ENCODE results near the gene CHST9.
"Not testable (repeated sequence)": the region's sequence is repeated elsewhere in the genome, so short reads cannot be mapped to it uniquely, and the experiment has no call there.

The CHST9 gene

GRCh38 chr18:27185025-27185763 lies at the start of gene CHST9:
Gene CHST9, minus strand, starts transcription at chr18:27185308. Its CDS starts 42,499 bp downstream, at chr18:27142809.
- Histone ChIP-seq H3K4me1 (ENCODE audit: control insufficient read depth, insufficient read depth, low read length) (no peaks in the 10 kb centered on the region), H3K36me3 (ENCODE audit: control insufficient read depth, insufficient read depth, low read length) (no peaks in the 10 kb centered on the region), H3K9me3 (ENCODE audit: control insufficient read depth, low read length) (no peaks in the 10 kb centered on the region), H3K4me3 (ENCODE audit: low read length) (no peak within 1 kb of the TSS), H3K27me3 (ENCODE audit: control insufficient read depth, insufficient read depth, low read length) (peaks cover 15% of the 10 kb centered on the region), H3K9ac (ENCODE audit: low read length) (no peak within 1 kb of the TSS)

GRCh38 chr18:27232355-27232754 lies 47.2 kb upstream of the CHST9 start:
- not testable (repeated sequence) for H3K36me3 ChIP-seq (ENCODE audit: control insufficient read depth, insufficient read depth, low read length); H3K27me3 ChIP-seq (ENCODE audit: control insufficient read depth, insufficient read depth, low read length); H3K9ac ChIP-seq (ENCODE audit: low read length); H3K4me3 ChIP-seq (ENCODE audit: low read length); H3K4me1 ChIP-seq (ENCODE audit: control insufficient read depth, insufficient read depth, low read length); H3K9me3 ChIP-seq (ENCODE audit: control insufficient read depth, low read length)

- not testable (repeated sequence) for H3K4me1 ChIP-seq (ENCODE audit: control insufficient read depth, insufficient read depth, low read length)
These were observed 46.6 kb upstream of the CHST9 start for GRCh38 chr18:27231671-27232070.

GRCh38 chr18:27231221-27231620 lies 46.1 kb upstream of the CHST9 start:
- H3K9me3 ChIP-seq (ENCODE audit: control insufficient read depth, low read length); H3K4me3 ChIP-seq (ENCODE audit: low read length); H3K4me1 ChIP-seq (ENCODE audit: control insufficient read depth, insufficient read depth, low read length): not testable (repeated sequence)

More at GRCh38 chr18:27231671-27232070, 46.6 kb upstream of the CHST9 start:
- H3K36me3 ChIP-seq (ENCODE audit: control insufficient read depth, insufficient read depth, low read length); H3K4me3 ChIP-seq (ENCODE audit: low read length); H3K27me3 ChIP-seq (ENCODE audit: control insufficient read depth, insufficient read depth, low read length); H3K9ac ChIP-seq (ENCODE audit: low read length); H3K9me3 ChIP-seq (ENCODE audit: control insufficient read depth, low read length): not testable (repeated sequence)

GRCh38 chr18:27227721-27228120 lies 42.6 kb upstream of the CHST9 start:
- Histone ChIP-seq H3K4me1 (ENCODE audit: control insufficient read depth, insufficient read depth, low read length) (no peaks in the 10 kb centered on the region), H3K9me3 (ENCODE audit: control insufficient read depth, low read length) (no peaks in the 10 kb centered on the region), H3K36me3 (ENCODE audit: control insufficient read depth, insufficient read depth, low read length) (no peaks in the 10 kb centered on the region), H3K27me3 (ENCODE audit: control insufficient read depth, insufficient read depth, low read length) (no peaks in the 10 kb centered on the region), H3K4me3 (ENCODE audit: low read length) (no peak overlapping the region), H3K9ac (ENCODE audit: low read length) (no peak overlapping the region)

More at GRCh38 chr18:27231221-27231620, 46.1 kb upstream of the CHST9 start:
- not testable (repeated sequence) for H3K27me3 ChIP-seq (ENCODE audit: control insufficient read depth, insufficient read depth, low read length); H3K9ac ChIP-seq (ENCODE audit: low read length); H3K36me3 ChIP-seq (ENCODE audit: control insufficient read depth, insufficient read depth, low read length)

GRCh38 chr18:27226556-27227075 lies 41.5 kb upstream of the CHST9 start:
- H3K9ac ChIP-seq (ENCODE audit: low read length): no peak overlapping the region
- H3K9me3 ChIP-seq (ENCODE audit: control insufficient read depth, low read length): no peaks in the 10 kb centered on the region
- no peaks in the 10 kb centered on the region for H3K36me3 ChIP-seq (ENCODE audit: control insufficient read depth, insufficient read depth, low read length)
- no peaks in the 10 kb centered on the region for H3K27me3 ChIP-seq (ENCODE audit: control insufficient read depth, insufficient read depth, low read length)
- no peak overlapping the region for H3K4me3 ChIP-seq (ENCODE audit: low read length)
- no peaks in the 10 kb centered on the region for H3K4me1 ChIP-seq (ENCODE audit: control insufficient read depth, insufficient read depth, low read length)

- no peaks in the 10 kb centered on the region for H3K36me3 ChIP-seq (ENCODE audit: control insufficient read depth, insufficient read depth, low read length)
- H3K9me3 ChIP-seq (ENCODE audit: control insufficient read depth, low read length): no peaks in the 10 kb centered on the region
- no peaks in the 10 kb centered on the region for H3K27me3 ChIP-seq (ENCODE audit: control insufficient read depth, insufficient read depth, low read length)
- H3K4me3 ChIP-seq (ENCODE audit: low read length): no peak overlapping the region
- H3K4me1 ChIP-seq (ENCODE audit: control insufficient read depth, insufficient read depth, low read length): no peaks in the 10 kb centered on the region
- no peak overlapping the region for H3K9ac ChIP-seq (ENCODE audit: low read length)
These were observed 40.9 kb upstream of the CHST9 start for GRCh38 chr18:27225947-27226481.

GRCh38 chr18:27223526-27224291 lies 38.6 kb upstream of the CHST9 start:
- H3K4me1 ChIP-seq (ENCODE audit: control insufficient read depth, insufficient read depth, low read length): no peaks in the 10 kb centered on the region
- H3K9me3 ChIP-seq (ENCODE audit: control insufficient read depth, low read length): no peaks in the 10 kb centered on the region
- H3K27me3 ChIP-seq (ENCODE audit: control insufficient read depth, insufficient read depth, low read length): no peaks in the 10 kb centered on the region
- no peaks in the 10 kb centered on the region for H3K36me3 ChIP-seq (ENCODE audit: control insufficient read depth, insufficient read depth, low read length)
- no peak overlapping the region for H3K9ac ChIP-seq (ENCODE audit: low read length)
- H3K4me3 ChIP-seq (ENCODE audit: low read length): no peak overlapping the region

GRCh38 chr18:27214831-27215230 lies 29.7 kb upstream of the CHST9 start:
- no peaks in the 10 kb centered on the region for H3K9me3 ChIP-seq (ENCODE audit: control insufficient read depth, low read length)
- no peak overlapping the region for H3K9ac ChIP-seq (ENCODE audit: low read length)
- no peaks in the 10 kb centered on the region for H3K36me3 ChIP-seq (ENCODE audit: control insufficient read depth, insufficient read depth, low read length)
- no peak overlapping the region for H3K4me3 ChIP-seq (ENCODE audit: low read length)
- H3K4me1 ChIP-seq (ENCODE audit: control insufficient read depth, insufficient read depth, low read length): no peaks in the 10 kb centered on the region
- no peaks in the 10 kb centered on the region for H3K27me3 ChIP-seq (ENCODE audit: control insufficient read depth, insufficient read depth, low read length)

- no peak overlapping the region for H3K9ac ChIP-seq (ENCODE audit: low read length)
- no peaks in the 10 kb centered on the region for H3K9me3 ChIP-seq (ENCODE audit: control insufficient read depth, low read length)
- no peak overlapping the region for H3K4me3 ChIP-seq (ENCODE audit: low read length)
- no peaks in the 10 kb centered on the region for H3K27me3 ChIP-seq (ENCODE audit: control insufficient read depth, insufficient read depth, low read length)
- H3K4me1 ChIP-seq (ENCODE audit: control insufficient read depth, insufficient read depth, low read length): no peaks in the 10 kb centered on the region
- no peaks in the 10 kb centered on the region for H3K36me3 ChIP-seq (ENCODE audit: control insufficient read depth, insufficient read depth, low read length)
These were observed 28.1 kb upstream of the CHST9 start for GRCh38 chr18:27213123-27213717.

GRCh38 chr18:27211569-27211968 lies 26.5 kb upstream of the CHST9 start:
- H3K4me1 ChIP-seq (ENCODE audit: control insufficient read depth, insufficient read depth, low read length): no peaks in the 10 kb centered on the region
- H3K36me3 ChIP-seq (ENCODE audit: control insufficient read depth, insufficient read depth, low read length): no peaks in the 10 kb centered on the region
- no peak overlapping the region for H3K4me3 ChIP-seq (ENCODE audit: low read length)
- no peaks in the 10 kb centered on the region for H3K9me3 ChIP-seq (ENCODE audit: control insufficient read depth, low read length)
- no peak overlapping the region for H3K9ac ChIP-seq (ENCODE audit: low read length)
- H3K27me3 ChIP-seq (ENCODE audit: control insufficient read depth, insufficient read depth, low read length): no peaks in the 10 kb centered on the region

GRCh38 chr18:27206411-27206810 lies 21.3 kb upstream of the CHST9 start:
- H3K27me3 ChIP-seq (ENCODE audit: control insufficient read depth, insufficient read depth, low read length): no peaks in the 10 kb centered on the region
- H3K36me3 ChIP-seq (ENCODE audit: control insufficient read depth, insufficient read depth, low read length): no peaks in the 10 kb centered on the region
- H3K9me3 ChIP-seq (ENCODE audit: control insufficient read depth, low read length): no peaks in the 10 kb centered on the region
- no peaks in the 10 kb centered on the region for H3K4me1 ChIP-seq (ENCODE audit: control insufficient read depth, insufficient read depth, low read length)
- H3K4me3 ChIP-seq (ENCODE audit: low read length): no peak overlapping the region
- no peak overlapping the region for H3K9ac ChIP-seq (ENCODE audit: low read length)

Measured in mucosa of stomach (tissue), 1 donor.